ENCODE measurements around the gene DOCK4. TPM values are rescaled to one million over a fixed set of nuclear protein-coding genes. Genes with fewer than 3 reads are reported as not detected.

DOCK4 gene
- total and polyA plus RNA-seq, 2 of the 8 experiments (the other 6 are each of a cell fraction or from before 2014, with no cell fraction given) = 5.1 to 23.6 TPM

DNA sequence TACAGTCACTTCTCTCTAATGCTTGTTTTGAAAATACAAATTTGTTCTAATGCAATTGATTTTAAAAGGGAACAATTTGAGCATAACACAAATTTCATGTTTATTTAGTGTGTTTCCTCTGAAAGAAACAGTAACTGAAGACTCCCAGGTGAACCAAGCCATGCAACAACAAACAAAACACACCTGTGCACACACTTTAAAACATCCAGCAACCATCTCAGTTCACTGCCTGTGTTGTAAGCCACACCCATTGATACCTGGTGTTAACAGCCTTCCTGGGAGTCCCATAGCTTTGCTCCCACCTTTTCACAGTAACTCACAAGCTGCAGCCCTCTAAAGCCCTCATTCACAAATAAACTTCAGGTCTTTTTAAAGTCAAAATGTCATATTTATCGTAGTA lies 89.3 kb downstream of the DOCK4 start:
- Histone ChIP-seq H3K56ac (replicated peaks; ENCODE audit: insufficient read length, low read depth, low read length) (no peak overlapping the region), H3K23me2 (ENCODE audit: low read depth, low read length) (peaks cover 2% of the 10 kb centered on the region; the same call in 1 of the 2 replicates), H3K27me3 (replicated peaks in 1 of 4; ENCODE audit: control insufficient read depth in 3 of 4, extremely low read depth in 1 of 4, insufficient read depth in 3 of 4, low read length in 3 of 4) (no peaks in the 10 kb centered on the region), H4K8ac (ENCODE audit: extremely low read depth, insufficient read depth, low read length) (no peak overlapping the region), H2AK5ac (ENCODE audit: low read depth, low read length) (no peak overlapping the region), H3K79me2 (ENCODE audit: control insufficient read depth in 1 of 2, insufficient read depth in 2 of 2, low read length in 2 of 2) (peaks cover 0 to 7% of the 10 kb centered on the region in 2 experiments; a peak in 2 of 4 replicates), H2AFZ (ENCODE audit: low read length) (no peak overlapping the region), H3K4me3 (ENCODE audit: extremely low read depth in 1 of 4, insufficient read depth in 2 of 4, low read depth in 3 of 4, low read length in 4 of 4) (no peak overlapping the region), H3K9me3 (ENCODE audit: insufficient read depth in 2 of 2, low read depth in 1 of 2, low read length in 1 of 2) (no peaks in the 10 kb centered on the region), H4K91ac (replicated peaks; ENCODE audit: insufficient read length, low read length) (no peak overlapping the region), H4K5ac (ENCODE audit: insufficient read length, low read depth, low read length) (no peak overlapping the region), H2BK120ac (replicated peaks; ENCODE audit: low read depth, low read length) (no peak overlapping the region), H3K4me2 (ENCODE audit: insufficient read depth in 1 of 2, low read depth in 2 of 2, low read length in 2 of 2) (no peak overlapping the region), H3K79me1 (ENCODE audit: low read depth, low read length) (0 out of 2 replicates have a peak, but pooled peaks cover 6% of the 10 kb centered on the region), H2BK20ac (ENCODE audit: low read length) (no peak overlapping the region), H4K20me1 (replicated peaks in 1 of 2; ENCODE audit: control insufficient read depth in 1 of 2, insufficient read depth in 2 of 2, low read length in 2 of 2) (no peaks in the 10 kb centered on the region), H3K9ac (replicated peaks in 1 of 4; ENCODE audit: extremely low read depth in 1 of 4, low read depth in 3 of 4, low read length in 3 of 4) (no peak overlapping the region; a peak in 1 of 7 replicates), H3K27ac (ENCODE audit: low read depth, low read length) (no peak overlapping the region), H3K4ac (replicated peaks; ENCODE audit: insufficient read length, low read depth, low read length) (no peak overlapping the region), H3K18ac (ENCODE audit: extremely low read depth, low read length) (no peak overlapping the region), H3K14ac (ENCODE audit: insufficient read length) (no peak overlapping the region), H3K4me1 (replicated peaks in 1 of 4; ENCODE audit: control insufficient read depth in 3 of 4, insufficient read depth in 4 of 4, low read length in 3 of 4) (no peaks in the 10 kb centered on the region), H2BK5ac (ENCODE audit: low read depth, low read length) (no peak overlapping the region), H3K23ac (ENCODE audit: insufficient read length) (no peak overlapping the region), H2BK12ac (ENCODE audit: low read depth, low read length) (no peak overlapping the region), H3K36me3 (ENCODE audit: control insufficient read depth in 2 of 4, insufficient read depth in 4 of 4, low read length in 3 of 4) (no peaks in the 10 kb centered on the region), H2BK15ac (ENCODE audit: low read length) (no peak overlapping the region)
- CTCF ChIA-PET (ENCODE audit: partially characterized antibody) = no interaction called here
- TF ChIP-seq RXRA (IDR thresholded peaks at IDR 0.05; ENCODE audit: insufficient read depth, low read depth, low read length) (no peak), ZNF274 (IDR thresholded peaks at IDR 0.05; ENCODE audit: borderline replicate concordance, extremely low read depth, low read length) (no peak), MAFK (IDR thresholded peaks at IDR 0.05; ENCODE audit: low read depth, low read length) (no peak), SP1 (IDR thresholded peaks at IDR 0.05; ENCODE audit: low read depth, low read length) (no peak), RAD21 (IDR thresholded peaks at IDR 0.05 in 1 of 2, conservative IDR thresholded peaks at IDR 0.05 in 1 of 2; ENCODE audit: low read depth in 2 of 2, low read length in 2 of 2) (no peak)
- TF ChIP-seq, protein P1, sequence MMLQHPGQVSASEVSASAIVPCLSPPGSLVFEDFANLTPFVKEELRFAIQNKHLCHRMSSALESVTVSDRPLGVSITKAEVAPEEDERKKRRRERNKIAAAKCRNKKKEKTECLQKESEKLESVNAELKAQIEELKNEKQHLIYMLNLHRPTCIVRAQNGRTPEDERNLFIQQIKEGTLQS (IDR thresholded peaks at IDR 0.05; ENCODE audit: insufficient read depth, low read depth, low read length) = no peak
- 93% methylated on average over 1 of the region's 1 CpG; no CpG with 5 or more reads in 1 of the 2 experiments for WGBS, 2 experiments (ENCODE audit: extremely low coverage in 1 of 2, insufficient coverage in 1 of 2, insufficient read length in 1 of 2, insufficient replicate concordance in 2 of 2, low coverage in 1 of 2, low lambda C conversion rate in 2 of 2, missing lambda C conversion rate in 1 of 2)
- DNase-seq (ENCODE audit: low read depth in 1 of 2, low spot score in 2 of 2) (no peak), FAIRE-seq (no peak)
- POLR2A ChIA-PET (ENCODE audit: partially characterized antibody) = no interaction called here

Data from H1 (cell line).